ENCODE data around the gene TUBB2B. TPM values are rescaled to one million over a fixed set of nuclear protein-coding genes. Genes with fewer than 3 reads are reported as not detected.
"Not testable (repeated sequence)": the region's sequence is repeated elsewhere in the genome, so short reads cannot be mapped to it uniquely, and the experiment has no call there.

The TUBB2B gene
- polyA plus RNA-seq, 3 donors = 0.15 to 3.5 TPM; not detected in 1

DNA sequence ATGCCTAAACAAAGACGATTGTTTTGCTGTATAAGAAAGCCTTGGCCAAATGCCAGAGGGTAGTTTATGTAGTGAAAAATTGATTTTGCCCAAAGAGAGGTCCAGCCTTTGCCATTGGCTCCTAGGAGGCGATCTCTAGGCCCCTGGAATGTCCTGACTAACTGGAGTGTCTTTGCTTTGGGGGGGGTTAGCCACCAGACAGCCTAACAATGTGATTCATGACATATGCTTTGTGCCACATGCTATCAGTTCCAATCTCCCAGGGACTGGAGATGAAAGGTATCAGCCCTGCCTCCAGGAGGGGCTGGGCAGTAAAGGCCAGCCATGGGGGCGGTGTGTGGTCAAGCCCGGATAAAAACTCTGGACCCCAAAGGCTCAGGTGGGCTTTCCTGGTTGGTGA lies 37.4 kb downstream of the TUBB2B start:
- no peak overlapping the region for H3K27ac ChIP-seq (ENCODE audit: low read depth in 1 of 2, low read length in 2 of 2)
- intact Hi-C loops (cut with micrococcal nuclease) = no loop called here
- H4K20me1 ChIP-seq (ENCODE audit: insufficient read depth, low read length) = no peaks in the 10 kb centered on the region
- no peak overlapping the region for H3K4me3 Mint-ChIP-seq
- no peaks in the 10 kb centered on the region for H3K36me3 ChIP-seq (replicated peaks in 1 of 2; ENCODE audit: control insufficient read depth in 1 of 2, insufficient read depth in 2 of 2, low read length in 2 of 2)
- WGBS (ENCODE audit: insufficient coverage) = 100% methylated on average over 2 of the region's 4 CpGs
- no peak overlapping the region for H3K4me2 ChIP-seq (replicated peaks; ENCODE audit: extremely low read depth, low read length, poor library complexity, severe bottlenecking)
- no peaks in the 10 kb centered on the region for H3K9me3 ChIP-seq (replicated peaks in 1 of 2; ENCODE audit: control insufficient read depth in 1 of 2, insufficient read depth in 1 of 2, low read length in 2 of 2)
- H3K4me3 ChIP-seq (replicated peaks in 1 of 3; ENCODE audit: low read depth in 2 of 3, low read length in 3 of 3) = no peak overlapping the region
- H3K79me2 ChIP-seq (ENCODE audit: insufficient read depth, low read length) = no peaks in the 10 kb centered on the region
- TF ChIP-seq, protein P1, sequence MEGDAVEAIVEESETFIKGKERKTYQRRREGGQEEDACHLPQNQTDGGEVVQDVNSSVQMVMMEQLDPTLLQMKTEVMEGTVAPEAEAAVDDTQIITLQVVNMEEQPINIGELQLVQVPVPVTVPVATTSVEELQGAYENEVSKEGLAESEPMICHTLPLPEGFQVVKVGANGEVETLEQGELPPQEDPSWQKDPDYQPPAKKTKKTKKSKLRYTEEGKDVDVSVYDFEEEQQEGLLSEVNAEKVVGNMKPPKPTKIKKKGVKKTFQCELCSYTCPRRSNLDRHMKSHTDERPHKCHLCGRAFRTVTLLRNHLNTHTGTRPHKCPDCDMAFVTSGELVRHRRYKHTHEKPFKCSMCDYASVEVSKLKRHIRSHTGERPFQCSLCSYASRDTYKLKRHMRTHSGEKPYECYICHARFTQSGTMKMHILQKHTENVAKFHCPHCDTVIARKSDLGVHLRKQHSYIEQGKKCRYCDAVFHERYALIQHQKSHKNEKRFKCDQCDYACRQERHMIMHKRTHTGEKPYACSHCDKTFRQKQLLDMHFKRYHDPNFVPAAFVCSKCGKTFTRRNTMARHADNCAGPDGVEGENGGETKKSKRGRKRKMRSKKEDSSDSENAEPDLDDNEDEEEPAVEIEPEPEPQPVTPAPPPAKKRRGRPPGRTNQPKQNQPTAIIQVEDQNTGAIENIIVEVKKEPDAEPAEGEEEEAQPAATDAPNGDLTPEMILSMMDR (IDR thresholded peaks at IDR 0.05) = no peak
- peaks cover 14 to 20% (median 18%) of the 10 kb centered on the region in 3 donors for H3K27me3 Mint-ChIP-seq (ENCODE audit: low read depth in 3 of 3)
- peaks cover 0 to 4% (median 0%) of the 10 kb centered on the region in 7 donors for H3K9me3 Mint-ChIP-seq
- no peak for DNase-seq
- H2AFZ ChIP-seq (ENCODE audit: insufficient read depth, low read depth, low read length, poor library complexity, severe bottlenecking) = no peak overlapping the region
- no peak overlapping the region for H3K27ac Mint-ChIP-seq
- H3K4me1 ChIP-seq (ENCODE audit: control insufficient read depth in 1 of 2, insufficient read depth in 2 of 2, low read length in 2 of 2) = no peaks in the 10 kb centered on the region
- H3K36me3 Mint-ChIP-seq = no peaks in the 10 kb centered on the region
- no peaks in the 10 kb centered on the region for H3K4me1 Mint-ChIP-seq
- no peak overlapping the region for H3K9ac ChIP-seq (ENCODE audit: insufficient read depth, low read length, poor library complexity, severe bottlenecking)
- peaks cover 3% of the 10 kb centered on the region in 2 donors for H3K27me3 ChIP-seq (ENCODE audit: control insufficient read depth in 2 of 2, insufficient read depth in 2 of 2, low read length in 2 of 2)

DNA sequence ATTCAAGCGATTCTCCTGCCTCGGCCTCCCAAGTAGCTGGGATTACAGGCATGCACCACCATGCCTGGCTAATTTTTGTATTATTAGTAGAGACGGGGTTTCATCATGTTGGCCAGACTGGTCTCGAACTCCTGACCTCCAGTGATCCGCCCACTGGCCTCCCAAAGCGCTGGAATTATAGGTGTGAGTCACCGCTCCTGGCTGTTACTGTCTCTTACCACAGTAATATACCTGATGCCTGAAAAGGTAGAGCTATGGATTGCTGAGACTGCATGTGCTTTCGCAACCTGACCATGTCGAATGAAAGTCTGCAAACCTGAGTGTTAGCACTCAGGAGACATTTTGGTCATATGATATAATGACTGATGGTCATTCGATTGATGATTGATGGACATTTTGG lies 38.3 kb downstream of the TUBB2B start:
- H3K36me3 ChIP-seq (replicated peaks in 1 of 2; ENCODE audit: control insufficient read depth in 1 of 2, insufficient read depth in 2 of 2, low read length in 2 of 2); H3K79me2 ChIP-seq (ENCODE audit: insufficient read depth, low read length); intact Hi-C loops (cut with micrococcal nuclease); H3K4me2 ChIP-seq (replicated peaks; ENCODE audit: extremely low read depth, low read length, poor library complexity, severe bottlenecking); DNase-seq; H3K27me3 ChIP-seq (ENCODE audit: control insufficient read depth in 2 of 2, insufficient read depth in 2 of 2, low read length in 2 of 2); H3K9ac ChIP-seq (ENCODE audit: insufficient read depth, low read length, poor library complexity, severe bottlenecking); H2AFZ ChIP-seq (ENCODE audit: insufficient read depth, low read depth, low read length, poor library complexity, severe bottlenecking); H3K9me3 ChIP-seq (replicated peaks in 1 of 2; ENCODE audit: control insufficient read depth in 1 of 2, insufficient read depth in 1 of 2, low read length in 2 of 2); H3K4me3 ChIP-seq (replicated peaks in 1 of 3; ENCODE audit: low read depth in 2 of 3, low read length in 3 of 3); H3K4me1 Mint-ChIP-seq; H3K27ac ChIP-seq (ENCODE audit: low read depth in 1 of 2, low read length in 2 of 2); H3K4me3 Mint-ChIP-seq; H3K27ac Mint-ChIP-seq; H4K20me1 ChIP-seq (ENCODE audit: insufficient read depth, low read length); H3K4me1 ChIP-seq (ENCODE audit: control insufficient read depth in 1 of 2, insufficient read depth in 2 of 2, low read length in 2 of 2); H3K36me3 Mint-ChIP-seq; H3K9me3 Mint-ChIP-seq: not testable (repeated sequence)
- 100% methylated on average over 2 of the region's 10 CpGs for WGBS (ENCODE audit: insufficient coverage)
- peaks cover 17 to 27% (median 18%) of the 10 kb centered on the region in 3 donors for H3K27me3 Mint-ChIP-seq (ENCODE audit: low read depth in 3 of 3)

Data from CD14-positive monocyte (primary cell).